HG02885 (cell line): ENCODE results near the gene RPTOR.

ENCODE experiments used
- ATAC-seq: cut with Tn5 transposase; IDR thresholded peaks from one replicate; pipeline ENCODE4 v1.9.1; 2021; ENCODE audit warnings: mild to moderate bottlenecking; ENCODE audit not compliant: unreplicated experiment, poor library complexity

The RPTOR gene

GRCh38 chr17:80971704-80972304, 427.2 kb downstream of the RPTOR start:
- no peak for ATAC-seq

- no peak for ATAC-seq
Observed at GRCh38 chr17:80976701-80977100, 432.1 kb downstream of the RPTOR start.

- ATAC-seq = no peak
Observed at GRCh38 chr17:80977172-80977571, 432.5 kb downstream of the RPTOR start.

GRCh38 chr17:80978499-80979497, 434.2 kb downstream of the RPTOR start:
- no peak for ATAC-seq

DNA sequence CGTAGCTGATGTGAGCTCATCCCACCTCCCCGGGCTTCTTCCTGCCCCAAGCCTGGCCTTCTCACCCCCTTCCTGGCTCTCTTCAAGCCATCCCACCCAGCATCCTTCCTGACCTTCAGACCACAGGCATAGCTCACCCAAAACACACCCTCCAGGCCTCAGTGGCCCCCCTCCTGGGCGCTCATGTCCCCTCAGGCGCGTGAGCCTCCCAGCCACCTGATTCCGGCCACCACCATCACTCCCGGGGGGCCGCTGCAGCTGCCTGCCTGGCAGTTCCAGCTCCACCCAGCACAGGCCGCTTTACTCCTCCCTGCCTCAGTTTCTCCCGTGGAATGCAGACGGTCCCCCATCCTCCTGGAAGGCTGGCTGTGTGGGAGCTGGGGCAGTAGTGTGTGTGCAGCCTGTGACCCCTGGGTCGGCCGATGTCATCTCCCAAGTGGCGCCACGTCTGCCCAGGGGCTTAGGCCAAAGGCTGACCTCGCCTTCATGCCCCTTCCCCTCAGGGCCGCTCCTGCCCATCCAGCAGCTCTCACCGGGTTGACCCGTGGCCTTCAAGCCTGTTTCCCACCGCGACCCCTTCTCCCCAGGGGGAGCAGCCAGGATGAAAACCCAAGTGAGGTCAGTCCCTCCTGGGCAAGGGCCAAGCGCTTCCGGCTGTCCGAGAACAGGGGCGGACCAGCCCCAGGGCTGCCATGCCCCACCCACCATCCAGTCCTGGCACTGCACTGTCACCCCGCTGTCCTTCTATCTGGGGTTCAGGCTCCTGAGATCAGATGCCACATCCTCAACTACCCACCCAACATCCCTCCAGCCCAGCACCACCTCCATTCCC, 435.1 kb downstream of the RPTOR start:
- ATAC-seq = no peak

DNA sequence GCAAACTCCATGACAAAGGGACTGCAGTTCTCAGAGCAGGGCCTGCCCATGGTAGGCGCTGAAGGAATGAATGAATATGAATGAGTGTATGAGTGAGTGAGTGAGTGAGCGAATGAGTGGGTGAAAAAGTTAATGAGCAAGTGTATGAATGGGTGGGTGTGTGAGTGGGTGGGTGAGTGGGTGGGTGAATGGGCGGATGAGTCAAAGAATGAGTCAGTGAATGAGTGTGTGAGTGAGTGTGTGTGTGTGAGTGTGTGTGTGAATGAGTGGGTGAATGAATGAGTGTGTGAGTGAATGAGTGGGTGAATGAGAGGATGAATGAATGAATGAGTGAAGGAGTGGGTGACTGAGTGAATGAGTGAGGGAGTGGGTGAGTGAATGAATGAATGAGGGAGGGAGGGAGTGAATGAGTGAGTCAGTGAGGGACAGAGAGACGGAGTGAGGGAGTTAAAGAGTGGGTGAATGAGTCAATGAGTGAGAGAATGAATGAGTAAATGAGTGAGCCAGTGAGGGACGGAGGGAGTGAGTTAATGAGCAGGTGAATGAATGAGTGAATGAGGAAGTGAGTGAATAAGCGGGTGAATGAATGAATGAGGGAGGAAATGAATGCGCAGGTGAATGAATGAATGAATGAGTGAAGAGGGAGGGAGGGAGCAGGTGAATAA, 435.9 kb downstream of the RPTOR start:
- no peak for ATAC-seq

DNA sequence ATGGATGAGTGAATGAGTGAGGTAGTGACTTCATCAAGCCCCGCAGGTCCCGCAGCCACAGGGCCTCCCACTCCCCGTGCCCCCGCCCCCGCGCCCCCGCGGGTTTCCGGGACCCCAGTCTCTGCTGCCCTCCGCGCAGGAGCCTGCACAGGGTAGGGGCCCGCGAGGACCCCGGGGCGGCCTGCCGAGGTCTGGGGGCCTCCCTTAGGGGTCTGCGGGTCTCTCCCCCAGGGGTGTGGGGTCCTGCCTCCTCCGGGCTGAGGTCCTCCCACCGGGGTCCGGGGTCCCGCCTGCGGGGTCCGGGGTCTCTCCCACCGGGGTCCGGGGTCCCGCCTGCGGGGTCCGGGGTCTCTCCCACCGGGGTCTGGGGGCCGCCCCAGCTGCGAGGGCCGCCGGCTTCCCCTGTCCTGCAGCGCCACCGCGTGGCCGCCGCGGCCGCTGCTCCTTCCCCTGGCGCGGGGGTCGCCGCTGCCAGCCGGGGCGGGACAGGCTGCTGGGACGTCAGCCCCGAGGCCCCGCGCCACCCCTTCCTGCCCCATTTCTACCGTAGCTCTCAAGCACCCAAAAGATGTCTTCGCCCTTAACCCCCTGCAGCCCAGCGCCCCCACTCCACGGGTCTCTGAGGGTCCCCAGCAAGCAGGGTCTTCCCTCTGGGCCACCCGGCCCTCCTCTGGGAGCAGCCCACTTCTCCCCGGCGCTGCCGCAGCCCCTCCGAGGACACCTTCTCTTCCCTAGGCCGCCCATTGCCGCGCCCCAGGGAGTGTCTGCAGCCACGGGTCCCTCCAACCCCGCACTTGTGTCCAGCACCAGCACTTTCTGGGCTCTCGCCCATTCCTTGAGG, 436.6 kb downstream of the RPTOR start:
- no peak for ATAC-seq

DNA sequence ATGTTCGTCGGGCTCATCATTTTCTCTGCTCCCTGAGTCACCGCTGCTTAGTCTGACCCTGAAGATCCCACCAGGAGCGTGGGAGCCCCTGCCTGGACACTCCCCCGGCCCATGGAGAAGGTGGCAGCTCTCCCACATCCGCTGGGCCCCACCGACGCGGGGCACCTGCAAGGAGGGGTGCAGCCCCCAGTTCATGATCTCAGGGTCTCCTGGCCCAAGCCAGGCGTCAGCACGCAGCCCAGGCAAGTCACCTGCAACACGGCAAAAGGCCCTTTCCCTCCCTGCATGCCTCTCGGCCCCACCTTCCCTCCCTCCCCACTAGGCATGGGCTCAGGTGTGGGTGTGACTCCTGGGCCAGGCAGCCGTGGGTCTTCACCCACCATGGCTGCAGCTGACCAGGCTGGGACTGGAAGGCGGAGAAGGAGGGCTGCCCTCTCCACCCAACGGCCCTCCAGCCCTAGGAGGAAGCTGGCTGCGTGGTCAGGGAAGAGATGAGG, 437.3 kb downstream of the RPTOR start:
- ATAC-seq = no peak

DNA sequence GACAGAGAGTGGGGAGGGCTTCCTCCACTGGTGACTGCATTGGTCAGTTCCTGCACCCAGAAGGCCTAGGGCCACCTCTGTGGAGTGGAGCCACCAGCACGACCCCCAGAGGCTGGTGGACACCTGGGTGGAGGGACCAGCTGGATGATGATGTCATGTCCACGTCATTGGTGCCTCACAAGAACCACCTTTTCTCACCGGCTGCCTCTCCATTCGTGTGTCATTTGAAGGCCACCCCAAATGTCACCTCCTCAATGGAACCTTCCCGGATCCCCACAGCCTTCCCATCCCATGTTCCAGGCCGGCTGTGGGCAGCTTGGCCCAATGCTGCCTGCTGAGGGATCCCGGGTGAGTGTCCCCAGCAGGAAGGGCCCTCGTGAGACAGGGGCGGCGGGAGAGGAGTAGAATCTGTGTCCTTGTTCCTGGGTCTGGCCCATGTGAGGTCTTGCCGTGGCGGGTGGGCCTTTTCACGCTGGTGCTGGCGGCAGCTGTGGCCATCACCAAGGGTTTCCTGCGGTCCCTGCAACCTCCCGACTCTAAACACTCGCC, 437.9 kb downstream of the RPTOR start:
- no peak for ATAC-seq

GRCh38 chr17:80983545-80983944, 438.9 kb downstream of the RPTOR start:
- no peak for ATAC-seq

DNA sequence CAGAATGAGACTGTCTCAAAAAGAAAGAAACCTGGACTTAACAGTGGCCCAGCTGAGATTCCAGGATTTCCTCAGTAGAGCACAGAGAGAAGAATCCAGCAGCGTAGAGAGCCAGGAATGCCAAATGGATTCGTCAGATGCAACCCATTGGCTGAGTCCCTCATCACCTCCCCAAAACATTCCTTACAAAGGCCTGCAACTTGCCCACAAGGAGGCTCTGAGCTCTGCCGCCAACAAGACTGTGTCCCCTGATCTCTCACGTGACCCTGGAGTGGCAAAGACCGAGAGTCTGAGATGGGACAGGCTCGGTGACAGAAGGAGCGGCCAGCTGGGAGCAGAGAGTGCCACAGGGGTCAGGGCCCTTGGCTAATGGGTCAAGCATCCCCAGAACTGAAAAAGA, 440.1 kb downstream of the RPTOR start:
- ATAC-seq = no peak

GRCh38 chr17:80986046-80986445, 441.4 kb downstream of the RPTOR start:
- no peak for ATAC-seq

GRCh38 chr17:80986816-80987475, 442.3 kb downstream of the RPTOR start:
- no peak for ATAC-seq

DNA sequence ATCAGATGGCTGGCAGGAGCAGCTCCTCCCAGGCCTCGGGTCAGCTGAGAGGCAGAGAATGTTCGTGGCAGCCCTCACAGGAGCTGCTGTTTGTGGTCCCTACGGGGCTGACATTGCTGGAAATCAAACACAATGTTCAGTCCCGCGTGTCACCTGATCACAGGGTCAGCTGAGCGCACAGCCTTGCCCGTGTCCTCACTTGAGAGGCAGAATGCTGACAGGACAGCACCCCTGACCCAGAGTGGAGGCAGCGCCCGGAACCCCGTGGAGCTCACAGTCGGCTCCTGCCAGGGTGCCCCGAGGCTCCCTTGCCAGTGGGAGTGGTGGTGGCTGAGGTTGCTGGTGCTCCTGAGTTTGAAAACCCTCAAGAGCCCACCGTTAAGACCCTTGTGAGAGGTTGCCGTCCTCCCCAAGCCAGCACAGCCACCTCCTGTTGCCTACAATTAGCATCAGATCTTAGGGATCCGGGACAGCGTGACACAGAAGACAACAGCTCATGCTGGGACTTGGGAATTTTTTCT, 443.4 kb downstream of the RPTOR start:
- no peak for ATAC-seq

DNA sequence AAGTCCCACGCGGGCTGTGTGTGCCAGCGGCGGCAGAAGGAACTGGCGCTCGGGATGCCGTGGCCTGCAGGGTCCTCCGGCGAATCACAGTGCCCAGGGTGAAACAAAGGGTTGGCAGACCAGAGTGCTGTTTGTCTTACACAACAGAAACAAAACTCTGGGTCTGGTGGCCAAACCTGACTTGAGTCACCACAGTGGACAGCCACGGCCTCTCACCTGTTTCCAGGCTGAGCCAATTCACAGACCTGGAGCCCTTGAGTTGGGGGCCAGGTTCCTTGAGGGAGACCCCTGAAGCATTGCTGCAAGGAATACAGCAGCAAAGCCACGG, 444.9 kb downstream of the RPTOR start:
- no peak for ATAC-seq

GRCh38 chr17:80990921-80991644, 446.4 kb downstream of the RPTOR start:
- ATAC-seq = no peak

DNA sequence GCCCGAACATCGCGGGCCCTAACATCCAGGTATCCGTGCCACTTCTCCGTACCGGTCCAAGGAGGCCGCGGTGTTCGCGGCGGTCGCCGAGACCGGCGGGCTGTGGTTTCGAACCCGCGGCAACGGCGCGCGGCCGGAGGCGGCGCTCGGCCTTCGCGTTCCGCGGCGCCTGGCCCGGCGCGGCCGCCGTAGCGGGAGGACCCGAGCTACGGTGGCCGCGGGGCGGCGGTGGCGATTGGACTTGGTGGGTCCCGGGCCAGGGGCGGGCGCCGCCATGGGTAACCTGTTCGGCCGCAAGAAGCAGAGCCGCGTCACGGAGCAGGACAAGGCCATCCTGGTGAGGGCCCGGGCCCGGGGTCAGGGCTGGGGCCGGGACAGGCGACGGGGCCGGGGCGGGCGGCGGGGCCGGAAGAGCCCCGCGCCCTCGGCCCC, 447.0 kb downstream of the RPTOR start, which contains the start of gene CHMP6:
Gene CHMP6, plus strand, starts transcription at position 197 of the 432 bp plus-strand sequence. Its CDS starts 78 bp downstream, at position 275.
- peak; percentile 72 for ATAC-seq
